Measurements from ENCODE around the gene TES.

Gene TES

GRCh38 chr7:116216956-116217571 lies 6.7 kb downstream of the TES start:
- Histone ChIP-seq H3K4me3 (IDR thresholded peaks at IDR 0.05; ENCODE audit: insufficient read depth, low read depth, low read length) (no peak overlapping the region), H3K27ac (no peak overlapping the region), H3K27me3 (ENCODE audit: insufficient read depth, low read depth) (no peaks in the 10 kb centered on the region), H4K20me1 (ENCODE audit: insufficient read depth) (peaks cover 7% of the 10 kb centered on the region; the same call in 1 of the 2 replicates), H3K36me3 (ENCODE audit: insufficient read depth) (no peaks in the 10 kb centered on the region), H3K4me1 (ENCODE audit: low read depth, poor library complexity, severe bottlenecking) (peaks cover 46% of the 10 kb centered on the region), H3K4me2 (no peak overlapping the region), H2AFZ (ENCODE audit: low read depth) (no peak overlapping the region), H3K79me2 (ENCODE audit: insufficient read depth, low read depth) (peaks cover 97% of the 10 kb centered on the region), H3K9ac (no peak overlapping the region)
- TF ChIP-seq CTCF (conservative IDR thresholded peaks at IDR 0.05; ENCODE audit: low read depth, low read length) = no peak

GRCh38 chr7:116218051-116218645 lies 7.8 kb downstream of the TES start:
- Histone ChIP-seq H3K27ac (no peak overlapping the region), H2AFZ (ENCODE audit: low read depth) (no peak overlapping the region), H3K4me1 (ENCODE audit: low read depth, poor library complexity, severe bottlenecking) (peaks cover 35% of the 10 kb centered on the region), H4K20me1 (ENCODE audit: insufficient read depth) (peaks cover 7% of the 10 kb centered on the region; the same call in 1 of the 2 replicates), H3K27me3 (ENCODE audit: insufficient read depth, low read depth) (no peaks in the 10 kb centered on the region), H3K4me2 (no peak overlapping the region), H3K36me3 (ENCODE audit: insufficient read depth) (no peaks in the 10 kb centered on the region), H3K9ac (no peak overlapping the region), H3K79me2 (ENCODE audit: insufficient read depth, low read depth) (peaks cover 97% of the 10 kb centered on the region), H3K4me3 (IDR thresholded peaks at IDR 0.05; ENCODE audit: insufficient read depth, low read depth, low read length) (no peak overlapping the region)
- no peak for TF ChIP-seq CTCF (conservative IDR thresholded peaks at IDR 0.05; ENCODE audit: low read depth, low read length)

- H3K79me2 ChIP-seq (ENCODE audit: insufficient read depth, low read depth) = peaks cover 97% of the 10 kb centered on the region
- no peak for TF ChIP-seq CTCF (conservative IDR thresholded peaks at IDR 0.05; ENCODE audit: low read depth, low read length)
- H3K4me2 ChIP-seq = no peak overlapping the region
- H3K36me3 ChIP-seq (ENCODE audit: insufficient read depth) = no peaks in the 10 kb centered on the region
- H3K4me1 ChIP-seq (ENCODE audit: low read depth, poor library complexity, severe bottlenecking) = peaks cover 29% of the 10 kb centered on the region
- H3K27me3 ChIP-seq (ENCODE audit: insufficient read depth, low read depth) = no peaks in the 10 kb centered on the region
- no peak overlapping the region for H3K4me3 ChIP-seq (IDR thresholded peaks at IDR 0.05; ENCODE audit: insufficient read depth, low read depth, low read length)
- no peak overlapping the region for H3K27ac ChIP-seq
- H3K9ac ChIP-seq = no peak overlapping the region
- H2AFZ ChIP-seq (ENCODE audit: low read depth) = no peak overlapping the region
- H4K20me1 ChIP-seq (ENCODE audit: insufficient read depth) = peaks cover 7% of the 10 kb centered on the region; the same call in 1 of the 2 replicates
These were observed 8.4 kb downstream of the TES start for GRCh38 chr7:116218747-116219146.

GRCh38 chr7:116219288-116219687 lies 8.9 kb downstream of the TES start:
- H3K27me3 ChIP-seq (ENCODE audit: insufficient read depth, low read depth) = no peaks in the 10 kb centered on the region
- peaks cover 7% of the 10 kb centered on the region; the same call in 1 of the 2 replicates for H4K20me1 ChIP-seq (ENCODE audit: insufficient read depth)
- no peak overlapping the region for H3K27ac ChIP-seq
- TF ChIP-seq CTCF (conservative IDR thresholded peaks at IDR 0.05; ENCODE audit: low read depth, low read length) = no peak
- H2AFZ ChIP-seq (ENCODE audit: low read depth) = no peak overlapping the region
- peaks cover 97% of the 10 kb centered on the region for H3K79me2 ChIP-seq (ENCODE audit: insufficient read depth, low read depth)
- H3K4me3 ChIP-seq (IDR thresholded peaks at IDR 0.05; ENCODE audit: insufficient read depth, low read depth, low read length) = no peak overlapping the region
- H3K4me1 ChIP-seq (ENCODE audit: low read depth, poor library complexity, severe bottlenecking) = peaks cover 26% of the 10 kb centered on the region
- no peak overlapping the region for H3K4me2 ChIP-seq
- no peaks in the 10 kb centered on the region for H3K36me3 ChIP-seq (ENCODE audit: insufficient read depth)
- H3K9ac ChIP-seq = no peak overlapping the region
